Measurements from ENCODE around the gene TRRAP. TPM values are rescaled to one million over a fixed set of nuclear protein-coding genes. Genes with fewer than 3 reads are reported as not detected.

The TRRAP gene
- total and polyA plus RNA-seq, 7 donors, result 2.4 to 35.5 (median 18.9) TPM

- no peak overlapping the region for H3K27ac ChIP-seq
Measured at GRCh38 chr7:99003419-99003818, 125.1 kb downstream of the TRRAP start.

GRCh38 chr7:99004216-99004615 lies 125.9 kb downstream of the TRRAP start:
- peaks cover 31 to 95% (median 62%) of the 10 kb centered on the region in 4 donors for H3K36me3 ChIP-seq
- H3K4me3 ChIP-seq, result no peak overlapping the region
- no peaks in the 10 kb centered on the region for H3K9me3 ChIP-seq
- H3K27me3 ChIP-seq, result no peaks in the 10 kb centered on the region
- no peak for DNase-seq
- 95 to 96% methylated on average over 8 of the region's 8 CpGs for WGBS, 2 donors
- intact Hi-C loops (cut with DNase I), result no loop called here
- H3K4me1 ChIP-seq, result no peaks in the 10 kb centered on the region
- no peak for TF ChIP-seq CTCF (IDR thresholded peaks at IDR 0.05)
- TF ChIP-seq POLR2AphosphoS5 (IDR thresholded peaks at IDR 0.05), result no peak
- TF ChIP-seq EP300 (IDR thresholded peaks at IDR 0.05), result no peak
- H3K27ac ChIP-seq, result no peak overlapping the region

More at GRCh38 chr7:99003419-99003818, 125.1 kb downstream of the TRRAP start:
- no peaks in the 10 kb centered on the region for H3K9me3 ChIP-seq
- 92 to 96% methylated on average over 15 of the region's 15 CpGs for WGBS, 2 donors
- H3K4me3 ChIP-seq, result no peak overlapping the region
- TF ChIP-seq EP300 (IDR thresholded peaks at IDR 0.05), result no peak
- TF ChIP-seq CTCF (IDR thresholded peaks at IDR 0.05), result no peak
- no peak for TF ChIP-seq POLR2AphosphoS5 (IDR thresholded peaks at IDR 0.05)
- TF ChIP-seq POLR2A (IDR thresholded peaks at IDR 0.05), result no peak
- H3K27me3 ChIP-seq, result no peaks in the 10 kb centered on the region
- intact Hi-C loops (cut with DNase I), result no loop called here
- DNase-seq, result no peak
- H3K4me1 ChIP-seq, result no peaks in the 10 kb centered on the region
- peaks cover 31 to 95% (median 60%) of the 10 kb centered on the region in 4 donors for H3K36me3 ChIP-seq

GRCh38 chr7:99004781-99005500 lies 126.6 kb downstream of the TRRAP start:
- H3K36me3 ChIP-seq, result peaks cover 31 to 93% (median 63%) of the 10 kb centered on the region in 4 donors
- H3K4me3 ChIP-seq, result no peak overlapping the region
- 92 to 96% methylated on average over 26 of the region's 26 CpGs for WGBS, 2 donors
- no peaks in the 10 kb centered on the region for H3K27me3 ChIP-seq
- DNase-seq, result no peak
- H3K4me1 ChIP-seq, result no peaks in the 10 kb centered on the region
- TF ChIP-seq CTCF (IDR thresholded peaks at IDR 0.05) (no peak), POLR2A (IDR thresholded peaks at IDR 0.05) (no peak), POLR2AphosphoS5 (IDR thresholded peaks at IDR 0.05) (no peak), EP300 (IDR thresholded peaks at IDR 0.05) (no peak)
- H3K27ac ChIP-seq, result no peak overlapping the region
- no peaks in the 10 kb centered on the region for H3K9me3 ChIP-seq
- intact Hi-C loops (cut with DNase I), result no loop called here

GRCh38 chr7:99005776-99006175 lies 127.4 kb downstream of the TRRAP start:
- DNase-seq, result no peak
- H3K4me1 ChIP-seq, result no peaks in the 10 kb centered on the region
- WGBS, 2 donors, result 87% methylated on average over 15 of the region's 15 CpGs

More at GRCh38 chr7:99005776-99006175, 127.4 kb downstream of the TRRAP start:
- no peaks in the 10 kb centered on the region for H3K27me3 ChIP-seq
- H3K4me3 ChIP-seq, result no peak overlapping the region
- no peaks in the 10 kb centered on the region for H3K9me3 ChIP-seq
- TF ChIP-seq POLR2AphosphoS5 (IDR thresholded peaks at IDR 0.05), result no peak
- TF ChIP-seq POLR2A (IDR thresholded peaks at IDR 0.05), result no peak
- TF ChIP-seq CTCF (IDR thresholded peaks at IDR 0.05), result no peak
- TF ChIP-seq EP300 (IDR thresholded peaks at IDR 0.05), result no peak
- intact Hi-C loops (cut with DNase I), result no loop called here
- peaks cover 26 to 93% (median 63%) of the 10 kb centered on the region in 4 donors for H3K36me3 ChIP-seq
- no peak overlapping the region for H3K27ac ChIP-seq
